CD4-positive, alpha-beta T cell (primary cell): Measurements from ENCODE around the gene C17orf67. TPM values are rescaled to one million over a fixed set of nuclear protein-coding genes. Genes with fewer than 3 reads are reported as not detected.

Experiments used
- ATAC-seq: fragments of 200-7000 bp; cut with Tn5 transposase; one replicate; pipeline ENCODE4 v1.10.0; 2022; ENCODE audit warnings: mild to moderate bottlenecking; ENCODE audit not compliant: poor library complexity
- CTCF ChIA-PET: fragments of 350-600 bp; sonication (Branson Sonifier 250); formaldehyde crosslinking; loops from one replicate; lab custom pipeline; 2021; ENCODE audit warnings: antibody characterized with exemption, inconsistent platforms; lab: Charles Lee
- POLR2A ChIA-PET: fragments of 350-600 bp; sonication (Branson Sonifier 250); formaldehyde crosslinking; loops from one replicate; lab custom pipeline; 2021; ENCODE audit warnings: antibody characterized with exemption, inconsistent platforms; lab: Charles Lee
- DNase-seq, 14 experiments: peaks; one replicate each; pipeline ENCODE4 v3.0.0-alpha.2; 2013 to 2020; ENCODE audit warnings: mixed read lengths in 2 of 14
- H3K27ac ChIP-seq, 2 donors: one replicate each; pipeline versions ENCODE4 v1.5.1 to v1.7.0; 2013; ENCODE audit warnings: low read length in 2 of 2, low read depth in 1 of 2, mild to moderate bottlenecking in 1 of 2
- H3K27me3 ChIP-seq, 2 experiments: 1 replicate in 1 of 2; 2 replicates in 1 of 2; pipeline versions ENCODE4 v1.6.1 to v1.7.0; 2013; ENCODE audit warnings: low read length in 2 of 2, control low read depth in 1 of 2, mild to moderate bottlenecking in 1 of 2, moderate library complexity in 1 of 2; ENCODE audit not compliant: insufficient read depth in 2 of 2, control insufficient read depth in 1 of 2
- H3K36me3 ChIP-seq: one replicate; pipeline ENCODE4 v1.6.1; 2013; ENCODE audit warnings: low read length, control low read depth; ENCODE audit not compliant: insufficient read depth
- H3K4me1 ChIP-seq: one replicate; pipeline ENCODE4 v1.6.1; 2013; ENCODE audit warnings: low read length, control low read depth; ENCODE audit not compliant: insufficient read depth
- H3K4me3 ChIP-seq: one replicate; pipeline ENCODE4 v1.5.1; 2013; ENCODE audit warnings: mild to moderate bottlenecking, low read length, moderate library complexity
- H3K9me3 ChIP-seq, 2 experiments: 1 replicate in 1 of 2; 2 replicates in 1 of 2; pipeline versions ENCODE4 v1.6.1 to v1.7.0; 2013; ENCODE audit warnings: low read length in 2 of 2, mild to moderate bottlenecking in 2 of 2, control low read depth in 1 of 2, moderate library complexity in 1 of 2; ENCODE audit not compliant: control insufficient read depth in 1 of 2, insufficient read depth in 1 of 2
- H3K27ac Mint-ChIP-seq: one replicate; pipeline ENCODE4 v1.8.0; 2020; ENCODE audit warnings: mixed read lengths
- H3K27me3 Mint-ChIP-seq: one replicate; pipeline ENCODE4 v1.8.0; 2021; ENCODE audit warnings: mixed read lengths
- H3K36me3 Mint-ChIP-seq: one replicate; pipeline ENCODE4 v1.8.0; 2021; ENCODE audit warnings: low read depth, mixed read lengths
- H3K4me1 Mint-ChIP-seq: one replicate; pipeline ENCODE4 v1.8.0; 2021; ENCODE audit warnings: low read depth, mixed read lengths
- H3K4me3 Mint-ChIP-seq: one replicate; pipeline ENCODE4 v1.8.0; 2020; ENCODE audit warnings: mild to moderate bottlenecking, mixed read lengths
- H3K9me3 Mint-ChIP-seq: one replicate; pipeline ENCODE4 v1.8.0; 2020; ENCODE audit warnings: mixed read lengths
- CTCF ChIP-seq: fragments of 200-600 bp; IDR thresholded peaks from one replicate; pipeline ENCODE4 v1.8.0; 2022; ENCODE audit warnings: antibody characterized with exemption, mild to moderate bottlenecking
- intact Hi-C, 2 experiments: fragments of 100-400 bp; cut with DNase I in 1 of 2; cut with micrococcal nuclease in 1 of 2; formaldehyde crosslinking; loops; one replicate each; pipeline versions ENCODE4 v1.15.1 to v1.9.0; 2023 to 2025; cut with DNase I, micrococcal nuclease
- total RNA-seq, 174 experiments: library from RNA in 2 of 174; stranded (reverse) in 2 of 174; gene quantifications; one replicate each; pipeline ENCODE4 v1.2.3 and lab custom pipeline; 2021 to 2026

Gene C17orf67
- total RNA-seq, 2 experiments from 2014 or later, result 4.3 to 4.8 TPM

GRCh38 chr17:56822725-56823124 lies 11.0 kb downstream of the C17orf67 start:
- Mint-ChIP-seq H3K27me3 (no peaks in the 10 kb centered on the region), H3K9me3 (no peaks in the 10 kb centered on the region), H3K4me1 (peaks cover 13% of the 10 kb centered on the region), H3K4me3 (no peak overlapping the region), H3K27ac (no peak overlapping the region), H3K36me3 (peaks cover 27% of the 10 kb centered on the region)
- no peak for TF ChIP-seq CTCF
- H3K4me1 ChIP-seq, result peaks cover 6% of the 10 kb centered on the region
- ChIA-PET POLR2A (no interaction called here), CTCF (no interaction called here)
- H3K27me3 ChIP-seq, result no peaks in the 10 kb centered on the region
- intact Hi-C loops, result loop anchor here in 1 of 2 experiments (5.0 kb wide), 1 partner anchor 135 kb away; no protein-coding TSS in a partner anchor
- no peaks in the 10 kb centered on the region for H3K9me3 ChIP-seq
- H3K27ac ChIP-seq, result no peak overlapping the region
- H3K36me3 ChIP-seq, result peaks cover 3% of the 10 kb centered on the region
- no peak overlapping the region for H3K4me3 ChIP-seq
- ATAC-seq, result no peak
- no peak for DNase-seq

GRCh38 chr17:56821847-56822534 lies 11.7 kb downstream of the C17orf67 start:
- no peaks in the 10 kb centered on the region for H3K36me3 ChIP-seq
- no peaks in the 10 kb centered on the region for H3K27me3 ChIP-seq
- H3K27ac ChIP-seq, result no peak overlapping the region
- H3K9me3 ChIP-seq, result no peaks in the 10 kb centered on the region
- no peak for TF ChIP-seq CTCF
- CTCF ChIA-PET, result interaction anchor here (3.3 kb wide), 1 partner anchor 118 kb away, joined by 12 read pairs; no protein-coding TSS in a partner anchor
- intact Hi-C loops, result loop anchor here in 1 of 2 experiments (5.0 kb wide), 1 partner anchor 135 kb away; no protein-coding TSS in a partner anchor
- DNase-seq (no peak), ATAC-seq (no peak)
- Mint-ChIP-seq H3K36me3 (peaks cover 23% of the 10 kb centered on the region), H3K4me1 (peaks cover 13% of the 10 kb centered on the region), H3K27me3 (no peaks in the 10 kb centered on the region), H3K9me3 (no peaks in the 10 kb centered on the region), H3K27ac (no peak overlapping the region), H3K4me3 (no peak overlapping the region)
- peaks cover 6% of the 10 kb centered on the region for H3K4me1 ChIP-seq
- no peak overlapping the region for H3K4me3 ChIP-seq
- POLR2A ChIA-PET, result no interaction called here

- no peak for TF ChIP-seq CTCF
- peaks cover 6% of the 10 kb centered on the region for H3K4me1 ChIP-seq
- no peaks in the 10 kb centered on the region for H3K9me3 Mint-ChIP-seq
- H3K36me3 Mint-ChIP-seq, result peaks cover 22% of the 10 kb centered on the region
- no peak overlapping the region for H3K4me3 ChIP-seq
- H3K27ac ChIP-seq, result no peak overlapping the region
- intact Hi-C loops, result loop anchor here in 1 of 2 experiments (5.0 kb wide), 1 partner anchor 137 kb away; no protein-coding TSS in a partner anchor
- no peaks in the 10 kb centered on the region for H3K36me3 ChIP-seq
- DNase-seq, result no peak
- ChIA-PET CTCF (interaction anchor here (0.6 to 3.3 kb wide), 14 partner anchors 9 to 125 kb away, joined by 3 to 12 read pairs (median 3); partner anchors contain the start of gene DGKE), POLR2A (interaction anchor here (0.5 to 2.0 kb wide), 3 partner anchors 14 to 119 kb away, joined by 3 to 20 read pairs (median 8); partner anchors contain the start of genes C17orf67, DGKE and TRIM25)
- peaks cover 13% of the 10 kb centered on the region for H3K4me1 Mint-ChIP-seq
- no peak overlapping the region for H3K27ac Mint-ChIP-seq
- H3K27me3 ChIP-seq, result no peaks in the 10 kb centered on the region
- no peak for ATAC-seq
- H3K9me3 ChIP-seq, result no peaks in the 10 kb centered on the region
- H3K4me3 Mint-ChIP-seq, result no peak overlapping the region
- H3K27me3 Mint-ChIP-seq, result no peaks in the 10 kb centered on the region
Observed at GRCh38 chr17:56820207-56820606, 13.5 kb downstream of the C17orf67 start.
